Neural cell (in vitro differentiated cells): ENCODE results near the gene ADAMTS10.

ENCODE experiments used
- CTCF ChIP-seq: fragments of 450-650 bp; IDR thresholded peaks from 2 replicates; pipeline ENCODE4 v1.5.1; 2014; ENCODE audit warnings: antibody characterized with exemption, mild to moderate bottlenecking, moderate library complexity; ENCODE audit not compliant: poor library complexity, severe bottlenecking
- TF ChIP-seq, protein P1 (sequence below): IDR thresholded peaks from 2 replicates; pipeline ENCODE4 v1.6.1; 2012; ENCODE audit warnings: borderline replicate concordance

- TF ChIP-seq, protein P1, sequence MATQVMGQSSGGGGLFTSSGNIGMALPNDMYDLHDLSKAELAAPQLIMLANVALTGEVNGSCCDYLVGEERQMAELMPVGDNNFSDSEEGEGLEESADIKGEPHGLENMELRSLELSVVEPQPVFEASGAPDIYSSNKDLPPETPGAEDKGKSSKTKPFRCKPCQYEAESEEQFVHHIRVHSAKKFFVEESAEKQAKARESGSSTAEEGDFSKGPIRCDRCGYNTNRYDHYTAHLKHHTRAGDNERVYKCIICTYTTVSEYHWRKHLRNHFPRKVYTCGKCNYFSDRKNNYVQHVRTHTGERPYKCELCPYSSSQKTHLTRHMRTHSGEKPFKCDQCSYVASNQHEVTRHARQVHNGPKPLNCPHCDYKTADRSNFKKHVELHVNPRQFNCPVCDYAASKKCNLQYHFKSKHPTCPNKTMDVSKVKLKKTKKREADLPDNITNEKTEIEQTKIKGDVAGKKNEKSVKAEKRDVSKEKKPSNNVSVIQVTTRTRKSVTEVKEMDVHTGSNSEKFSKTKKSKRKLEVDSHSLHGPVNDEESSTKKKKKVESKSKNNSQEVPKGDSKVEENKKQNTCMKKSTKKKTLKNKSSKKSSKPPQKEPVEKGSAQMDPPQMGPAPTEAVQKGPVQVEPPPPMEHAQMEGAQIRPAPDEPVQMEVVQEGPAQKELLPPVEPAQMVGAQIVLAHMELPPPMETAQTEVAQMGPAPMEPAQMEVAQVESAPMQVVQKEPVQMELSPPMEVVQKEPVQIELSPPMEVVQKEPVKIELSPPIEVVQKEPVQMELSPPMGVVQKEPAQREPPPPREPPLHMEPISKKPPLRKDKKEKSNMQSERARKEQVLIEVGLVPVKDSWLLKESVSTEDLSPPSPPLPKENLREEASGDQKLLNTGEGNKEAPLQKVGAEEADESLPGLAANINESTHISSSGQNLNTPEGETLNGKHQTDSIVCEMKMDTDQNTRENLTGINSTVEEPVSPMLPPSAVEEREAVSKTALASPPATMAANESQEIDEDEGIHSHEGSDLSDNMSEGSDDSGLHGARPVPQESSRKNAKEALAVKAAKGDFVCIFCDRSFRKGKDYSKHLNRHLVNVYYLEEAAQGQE, result no peak
- TF ChIP-seq CTCF, result no peak
Observed at GRCh38 chr19:8573316-8573715, 37.2 kb downstream of the ADAMTS10 start.
